ENCODE data around the gene SPI1.

The SPI1 gene

GRCh38 chr11:47396049-47396320 lies 17.6 kb upstream of the SPI1 start:
- TF ChIP-seq ZNF274 (IDR thresholded peaks at IDR 0.05; ENCODE audit: low read depth, low read length) = no peak
- H3K4me3 ChIP-seq (ENCODE audit: low read length) = no peak overlapping the region

- no peak for TF ChIP-seq ZNF274 (IDR thresholded peaks at IDR 0.05; ENCODE audit: low read depth, low read length)
- H3K4me3 ChIP-seq (ENCODE audit: low read length) = no peak overlapping the region
Observed at GRCh38 chr11:47395223-47396048, 17.1 kb upstream of the SPI1 start.

GRCh38 chr11:47394322-47395222 lies 16.2 kb upstream of the SPI1 start:
- TF ChIP-seq ZNF274 (IDR thresholded peaks at IDR 0.05; ENCODE audit: low read depth, low read length) = no peak
- no peak overlapping the region; the same call in 1 of the 2 replicates for H3K4me3 ChIP-seq (ENCODE audit: low read length)

- TF ChIP-seq ZNF274 (IDR thresholded peaks at IDR 0.05; ENCODE audit: low read depth, low read length) = no peak
- H3K4me3 ChIP-seq (ENCODE audit: low read length) = no peak overlapping the region
Observed at GRCh38 chr11:47394050-47394321, 15.6 kb upstream of the SPI1 start.

GRCh38 chr11:47393163-47394049 lies 15.1 kb upstream of the SPI1 start:
- no peak for TF ChIP-seq ZNF274 (IDR thresholded peaks at IDR 0.05; ENCODE audit: low read depth, low read length)
- no peak overlapping the region for H3K4me3 ChIP-seq (ENCODE audit: low read length)

GRCh38 chr11:47392546-47393162 lies 14.3 kb upstream of the SPI1 start:
- no peak for TF ChIP-seq ZNF274 (IDR thresholded peaks at IDR 0.05; ENCODE audit: low read depth, low read length)
- H3K4me3 ChIP-seq (ENCODE audit: low read length) = no peak overlapping the region

- no peak for TF ChIP-seq ZNF274 (IDR thresholded peaks at IDR 0.05; ENCODE audit: low read depth, low read length)
- H3K4me3 ChIP-seq (ENCODE audit: low read length) = no peak overlapping the region
Observed at GRCh38 chr11:47391711-47392432, 13.5 kb upstream of the SPI1 start.

- no peak overlapping the region for H3K4me3 ChIP-seq (ENCODE audit: low read length)
- no peak for TF ChIP-seq ZNF274 (IDR thresholded peaks at IDR 0.05; ENCODE audit: low read depth, low read length)
Observed at GRCh38 chr11:47391077-47391583, 12.8 kb upstream of the SPI1 start.

- TF ChIP-seq ZNF274 (IDR thresholded peaks at IDR 0.05; ENCODE audit: low read depth, low read length) = no peak
- H3K4me3 ChIP-seq (ENCODE audit: low read length) = no peak overlapping the region
Observed at GRCh38 chr11:47390422-47390760, 12.0 kb upstream of the SPI1 start.

GRCh38 chr11:47389577-47390421 lies 11.5 kb upstream of the SPI1 start:
- no peak overlapping the region for H3K4me3 ChIP-seq (ENCODE audit: low read length)
- TF ChIP-seq ZNF274 (IDR thresholded peaks at IDR 0.05; ENCODE audit: low read depth, low read length) = no peak

GRCh38 chr11:47388697-47389576 lies 10.6 kb upstream of the SPI1 start:
- TF ChIP-seq ZNF274 (IDR thresholded peaks at IDR 0.05; ENCODE audit: low read depth, low read length) = no peak
- H3K4me3 ChIP-seq (ENCODE audit: low read length) = no peak overlapping the region
